H1 (cell line): ENCODE data around the gene CUTA. TPM values are rescaled to one million over a fixed set of nuclear protein-coding genes. Genes with fewer than 3 reads are reported as not detected.

Experiments
- CTCF ChIA-PET: fragments of 300-600 bp; sonication (Branson Sonifier 250); formaldehyde crosslinking; loops from one replicate; lab custom pipeline; 2021; ENCODE audit not compliant: partially characterized antibody; lab: Charles Lee
- POLR2A ChIA-PET: fragments of 300-600 bp; sonication (Branson Sonifier 250); formaldehyde crosslinking; loops from one replicate; lab custom pipeline; 2021; ENCODE audit warnings: inconsistent platforms; ENCODE audit not compliant: partially characterized antibody; lab: Charles Lee
- DNase-seq, 2 experiments: peaks; one replicate each; pipeline versions ENCODE4 v3.0.0 to v3.0.0-alpha.2; 2010 to 2022; ENCODE audit warnings: low spot score in 2 of 2, low read depth in 1 of 2, mixed read lengths in 1 of 2
- FAIRE-seq: peaks from 2 replicates; lab custom pipeline; 2011; peaks lifted over from hg19 to GRCh38; lab: Jason Lieb, UNC
- H2AFZ ChIP-seq: 2 replicates; pipeline ENCODE4 v1.8.1; 2012; ENCODE audit warnings: low read length, inconsistent platforms
- H2AK5ac ChIP-seq: 2 replicates; pipeline ENCODE4 v1.6.1; 2013; ENCODE audit warnings: low read depth, low read length
- H2BK120ac ChIP-seq: replicated peaks from 2 replicates; pipeline ENCODE3; 2013; ENCODE audit warnings: low read depth, low read length, inconsistent platforms
- H2BK12ac ChIP-seq: 2 replicates; pipeline ENCODE4 v1.6.1; 2013; ENCODE audit warnings: low read depth, low read length
- H2BK15ac ChIP-seq: 2 replicates; pipeline ENCODE4 v1.6.1; 2013; ENCODE audit warnings: low read length
- H2BK20ac ChIP-seq: 2 replicates; pipeline ENCODE4 v1.6.1; 2013; ENCODE audit warnings: low read length
- H2BK5ac ChIP-seq: 2 replicates; pipeline ENCODE4 v1.6.1; 2013; ENCODE audit warnings: low read depth, low read length
- H3K14ac ChIP-seq: 2 replicates; pipeline ENCODE4 v1.6.1; 2013; ENCODE audit warnings: inconsistent platforms; ENCODE audit not compliant: insufficient read length
- H3K18ac ChIP-seq: 2 replicates; pipeline ENCODE4 v1.6.1; 2013; ENCODE audit warnings: low read length; ENCODE audit errors: extremely low read depth
- H3K23ac ChIP-seq: 2 replicates; pipeline ENCODE4 v1.6.1; 2013; ENCODE audit warnings: inconsistent platforms; ENCODE audit not compliant: insufficient read length
- H3K23me2 ChIP-seq: 2 replicates; pipeline ENCODE4 v1.6.1; 2013; ENCODE audit warnings: low read depth, low read length
- H3K27ac ChIP-seq: 2 replicates; pipeline ENCODE4 v1.6.1; 2011; ENCODE audit warnings: low read depth, low read length, inconsistent platforms
- H3K27me3 ChIP-seq, 4 experiments: replicated peaks in 1 of 4; 1 replicate in 1 of 4; 2 replicates in 3 of 4; pipeline versions ENCODE4 v1.6.1 to v1.8.1; 2011 to 2013; ENCODE audit warnings: low read length in 3 of 4, mild to moderate bottlenecking in 3 of 4, inconsistent platforms in 2 of 4, mixed read lengths in 2 of 4, moderate library complexity in 1 of 4; ENCODE audit not compliant: control insufficient read depth in 3 of 4, insufficient read depth in 3 of 4; ENCODE audit errors: extremely low read depth in 1 of 4
- H3K36me3 ChIP-seq, 4 experiments: 2 replicates each; pipeline versions ENCODE4 v1.6.1 to v1.8.1; 2011 to 2013; ENCODE audit warnings: mild to moderate bottlenecking in 4 of 4, low read length in 3 of 4, moderate library complexity in 2 of 4, control low read depth in 1 of 4, inconsistent platforms in 1 of 4; ENCODE audit not compliant: insufficient read depth in 4 of 4, control insufficient read depth in 2 of 4
- H3K4ac ChIP-seq: replicated peaks from 2 replicates; pipeline ENCODE3; 2013; ENCODE audit warnings: low read length, low read depth, mixed read lengths, inconsistent platforms; ENCODE audit not compliant: insufficient read length
- H3K4me1 ChIP-seq, 4 experiments: replicated peaks in 1 of 4; 1 replicate in 1 of 4; 2 replicates in 3 of 4; pipeline versions ENCODE4 v1.6.1 to v1.8.1; 2011 to 2013; ENCODE audit warnings: low read length in 3 of 4, inconsistent platforms in 2 of 4, mixed read lengths in 1 of 4; ENCODE audit not compliant: insufficient read depth in 4 of 4, control insufficient read depth in 3 of 4
- H3K4me2 ChIP-seq, 2 experiments: 2 replicates each; pipeline versions ENCODE4 v1.6.1 to v1.8.1; 2011 to 2013; ENCODE audit warnings: low read depth in 2 of 2, low read length in 2 of 2, control low read depth in 1 of 2, inconsistent platforms in 1 of 2, mild to moderate bottlenecking in 1 of 2; ENCODE audit not compliant: insufficient read depth in 1 of 2
- H3K4me3 ChIP-seq, 4 experiments: fragments of 200-600, 300-600 bp in 1 of 4; sonication (generic), shearing (Covaris generic), sonication (Bioruptor Twin) in 1 of 4; 2 replicates each; pipeline versions ENCODE4 v1.5.1 to v1.8.1; 2011 to 2016; ENCODE audit warnings: low read length in 4 of 4, low read depth in 3 of 4, control low read depth in 2 of 4, inconsistent platforms in 2 of 4, mild to moderate bottlenecking in 2 of 4, mixed read lengths in 1 of 4, moderate library complexity in 1 of 4; ENCODE audit not compliant: insufficient read depth in 2 of 4; ENCODE audit errors: extremely low read depth in 1 of 4
- H3K56ac ChIP-seq: replicated peaks from 2 replicates; pipeline ENCODE3; 2013; ENCODE audit warnings: low read depth, mild to moderate bottlenecking, mixed read lengths, low read length, inconsistent platforms; ENCODE audit not compliant: insufficient read length
- H3K79me1 ChIP-seq: 2 replicates; pipeline ENCODE4 v1.6.1; 2013; ENCODE audit warnings: low read depth, low read length, control low read depth
- H3K79me2 ChIP-seq, 2 experiments: 2 replicates each; pipeline versions ENCODE4 v1.6.1 to v1.8.1; 2012 to 2013; ENCODE audit warnings: low read length in 2 of 2, mild to moderate bottlenecking in 2 of 2, inconsistent platforms in 1 of 2; ENCODE audit not compliant: insufficient read depth in 2 of 2, control insufficient read depth in 1 of 2
- H3K9ac ChIP-seq, 4 experiments: replicated peaks in 1 of 4; 1 replicate in 1 of 4; 2 replicates in 3 of 4; pipeline versions ENCODE4 v1.6.1 to v1.8.1; 2011 to 2013; ENCODE audit warnings: low read depth in 3 of 4, low read length in 3 of 4, control low read depth in 2 of 4, mild to moderate bottlenecking in 2 of 4, moderate library complexity in 2 of 4, inconsistent platforms in 1 of 4; ENCODE audit errors: extremely low read depth in 1 of 4
- H3K9me3 ChIP-seq, 2 experiments: 2 replicates each; pipeline versions ENCODE4 v1.6.1 to v1.8.1; 2012 to 2013; ENCODE audit warnings: mild to moderate bottlenecking in 2 of 2, moderate library complexity in 2 of 2, control low read depth in 1 of 2, inconsistent platforms in 1 of 2, low read depth in 1 of 2, low read length in 1 of 2, mixed read lengths in 1 of 2; ENCODE audit not compliant: insufficient read depth in 2 of 2
- H4K20me1 ChIP-seq, 2 experiments: replicated peaks in 1 of 2; 2 replicates each; pipeline versions ENCODE3 to v1.8.1; 2011 to 2013; ENCODE audit warnings: inconsistent platforms in 2 of 2, low read length in 2 of 2, mild to moderate bottlenecking in 1 of 2; ENCODE audit not compliant: insufficient read depth in 2 of 2, control insufficient read depth in 1 of 2
- H4K5ac ChIP-seq: 2 replicates; pipeline ENCODE4 v1.6.1; 2013; ENCODE audit warnings: low read length, low read depth, mixed read lengths, inconsistent platforms; ENCODE audit not compliant: insufficient read length
- H4K8ac ChIP-seq: 2 replicates; pipeline ENCODE4 v1.8.0; 2013; ENCODE audit warnings: mild to moderate bottlenecking, moderate library complexity, low read length, inconsistent platforms; ENCODE audit not compliant: insufficient read depth; ENCODE audit errors: extremely low read depth
- H4K91ac ChIP-seq: replicated peaks from 2 replicates; pipeline ENCODE3; 2013; ENCODE audit warnings: low read length, mixed read lengths, inconsistent platforms; ENCODE audit not compliant: insufficient read length
- CTBP2 ChIP-seq: IDR thresholded peaks from 2 replicates; pipeline ENCODE4 v1.7.0; 2011; ENCODE audit warnings: borderline replicate concordance, mild to moderate bottlenecking, moderate library complexity, mixed read lengths, low read length; ENCODE audit not compliant: insufficient read depth, insufficient read length
- EGR1 ChIP-seq: IDR thresholded peaks from 2 replicates; pipeline ENCODE4 v1.6.1; 2011; ENCODE audit warnings: low read depth, low read length, borderline replicate concordance
- EP300 ChIP-seq, 2 experiments: IDR thresholded peaks; 1 replicate in 1 of 2; 2 replicates in 1 of 2; pipeline ENCODE4 v1.6.1; 2011 to 2012; ENCODE audit warnings: low read depth in 2 of 2, low read length in 2 of 2, mild to moderate bottlenecking in 2 of 2, borderline replicate concordance in 1 of 2, inconsistent platforms in 1 of 2, moderate library complexity in 1 of 2
- EZH2 ChIP-seq: fragments of 200-600 bp; sonication (generic); IDR thresholded peaks from 2 replicates; pipeline ENCODE4 v1.7.1; 2012; ENCODE audit warnings: low read depth, mild to moderate bottlenecking, moderate library complexity, low read length, inconsistent platforms; ENCODE audit not compliant: severe bottlenecking
- FOSL1 ChIP-seq: IDR thresholded peaks from 2 replicates; pipeline ENCODE4 v1.6.1; 2011; ENCODE audit warnings: mild to moderate bottlenecking, low read depth, low read length, moderate library complexity; ENCODE audit not compliant: insufficient read depth
- GABPA ChIP-seq: IDR thresholded peaks from 2 replicates; pipeline ENCODE4 v1.6.1; 2011; ENCODE audit warnings: mild to moderate bottlenecking, low read length, moderate library complexity, borderline replicate concordance; ENCODE audit not compliant: insufficient read depth
- MAFK ChIP-seq: IDR thresholded peaks from 2 replicates; pipeline ENCODE4 v1.6.1; 2012; ENCODE audit warnings: low read depth, mild to moderate bottlenecking, improper control_type of control experiment, low read length
- PHF8 ChIP-seq: fragments of 200-600 bp; sonication (generic); conservative IDR thresholded peaks from 2 replicates; pipeline ENCODE4 v1.7.1; 2012; ENCODE audit warnings: low read depth, mild to moderate bottlenecking, inconsistent platforms, low read length, moderate library complexity
- RFX5 ChIP-seq: IDR thresholded peaks from 2 replicates; pipeline ENCODE4 v1.6.1; 2011; ENCODE audit warnings: low read depth, low read length, improper control_type of control experiment, borderline replicate concordance
- RXRA ChIP-seq: IDR thresholded peaks from 2 replicates; pipeline ENCODE4 v1.6.1; 2011; ENCODE audit warnings: low read depth, mild to moderate bottlenecking, low read length, moderate library complexity; ENCODE audit not compliant: insufficient read depth
- SAP30 ChIP-seq: fragments of 300-600 bp; sonication (generic); IDR thresholded peaks from 2 replicates; pipeline ENCODE4 v1.7.1; 2012; ENCODE audit warnings: low read length, moderate library complexity, mild to moderate bottlenecking, inconsistent platforms; ENCODE audit not compliant: insufficient read depth, insufficient replicate concordance
- TBP ChIP-seq: IDR thresholded peaks from 2 replicates; pipeline ENCODE4 v1.6.1; 2011; ENCODE audit warnings: low read depth, low read length, improper control_type of control experiment
- TCF12 ChIP-seq: IDR thresholded peaks from 2 replicates; pipeline ENCODE4 v1.6.1; 2011; ENCODE audit warnings: low read depth, mild to moderate bottlenecking, low read length
- WGBS, 2 experiments: shearing (Covaris generic) in 1 of 2; methylation state at CpG; one replicate each; pipeline versions ENCODE4 v1.1.6 to v1.1.7; 2013 to 2015; ENCODE audit warnings: low lambda C conversion rate in 2 of 2, mixed read lengths in 2 of 2, inconsistent platforms in 1 of 2, low coverage in 1 of 2, missing lambda C conversion rate in 1 of 2; ENCODE audit not compliant: insufficient replicate concordance in 2 of 2, insufficient coverage in 1 of 2, insufficient read length in 1 of 2; ENCODE audit errors: extremely low coverage in 1 of 2, missing lambda C conversion rate in 1 of 2; 5-methylcytosine and 5-hydroxymethylcytosine counted together
- polyA plus RNA-seq, 7 experiments: library from polyadenylated mRNA; depleted of rRNA in 3 of 7; stranded (reverse) in 5 of 7; unstranded in 2 of 7; fragments of >200 nt in 5 of 7; fragments of 200-250 nt in 2 of 7; gene quantifications; 1 replicate in 5 of 7; 2 replicates in 1 of 7; 4 replicates in 1 of 7; pipeline versions ENCODE4 v1.2.1 to v1.2.3, GENCODE V29; 2011 to 2013; ENCODE audit warnings: missing spikeins in 2 of 7, mixed read lengths in 2 of 7
- total RNA-seq: library from RNA; stranded (reverse); fragmentation: NEBNext Ultra II Directional; extraction: Animal tissue kit (Norgen Biotek cat#: 25700); gene quantifications from 2 replicates; pipeline ENCODE4 v1.2.1, GENCODE V29; 2021

CUTA gene
- total and polyA plus RNA-seq, 2 of the 8 experiments (the other 6 are each of a cell fraction or from before 2014, with no cell fraction given): 297 to 460 TPM

- Histone ChIP-seq H3K36me3 (peaks cover 50 to 96% (median 85%) of the 10 kb centered on the region in 4 experiments), H2AK5ac (no peak overlapping the region)
- no peak for TF ChIP-seq TBP
- TF ChIP-seq SAP30: no peak
- TF ChIP-seq TCF12: no peak
- no peak for TF ChIP-seq RXRA
- no peak for TF ChIP-seq FOSL1
- TF ChIP-seq GABPA: no peak
- TF ChIP-seq EP300 (IDR thresholded peaks at IDR 0.05; ENCODE audit: borderline replicate concordance in 1 of 2, low read depth in 2 of 2, low read length in 2 of 2): no peak
- no peak for TF ChIP-seq PHF8
- TF ChIP-seq RFX5: no peak
- no peak for TF ChIP-seq MAFK
- TF ChIP-seq CTBP2: no peak
- TF ChIP-seq EGR1: no peak
- no peak for TF ChIP-seq EZH2
Observed at GRCh38 chr6:33443025-33443424, 25.1 kb upstream of the CUTA start.

More at GRCh38 chr6:33443025-33443424, 25.1 kb upstream of the CUTA start:
- no peak for DNase-seq
- peaks cover 0 to 4% of the 10 kb centered on the region in 2 experiments; a peak in 1 of 4 replicates for H3K79me2 ChIP-seq
- no peak overlapping the region for H3K4me3 ChIP-seq
- CTCF ChIA-PET: interaction anchor here (1.7 to 4.7 kb wide), 2 partner anchors 13 to 14 kb away, joined by 3 to 22 read pairs; no protein-coding TSS in a partner anchor
- no peak overlapping the region for H3K4ac ChIP-seq
- no peaks in the 10 kb centered on the region for H3K9me3 ChIP-seq
- no peak for FAIRE-seq
- H2AFZ ChIP-seq: no peak overlapping the region
- no peak overlapping the region for H3K9ac ChIP-seq
- no peaks in the 10 kb centered on the region for H3K23me2 ChIP-seq
- peaks cover 11 to 42% of the 10 kb centered on the region in 2 experiments for H4K20me1 ChIP-seq
- H4K91ac ChIP-seq: no peak overlapping the region
- no peaks in the 10 kb centered on the region for H3K27me3 ChIP-seq
- POLR2A ChIA-PET: interaction anchor here (4.7 to 14.8 kb wide), 3 partner anchors 9 to 17 kb away, joined by 23 to 381 read pairs (median 35); partner anchors contain the start of gene ZBTB9
- no peak overlapping the region for H4K5ac ChIP-seq
- no peaks in the 10 kb centered on the region; a peak in 1 of 7 replicates for H3K4me1 ChIP-seq
- H2BK15ac ChIP-seq: no peak overlapping the region
- 89% methylated on average over 17 of the region's 17 CpGs; no CpG with 5 or more reads in 1 of the 2 experiments for WGBS, 2 experiments
- H3K23ac ChIP-seq: no peak overlapping the region
- no peak overlapping the region for H2BK20ac ChIP-seq
- H3K27ac ChIP-seq: no peak overlapping the region
- no peak overlapping the region for H3K56ac ChIP-seq
- H3K79me1 ChIP-seq: 0 out of 2 replicates have a peak, but pooled peaks cover 2% of the 10 kb centered on the region
- H3K4me2 ChIP-seq: no peak overlapping the region
- no peak overlapping the region for H2BK120ac ChIP-seq
- H3K14ac ChIP-seq: no peak overlapping the region
- H3K18ac ChIP-seq: no peak overlapping the region
- H4K8ac ChIP-seq: no peak overlapping the region
- no peak overlapping the region for H2BK12ac ChIP-seq
- no peak overlapping the region for H2BK5ac ChIP-seq
